Bone marrow (tissue), 2 donors: ENCODE data around the gene C22orf42.
"Not testable (repeated sequence)": the region's sequence is repeated elsewhere in the genome, so short reads cannot be mapped to it uniquely, and the experiment has no call there.

Source experiments
- DNase-seq, 2 donors: peaks; one replicate each; lab custom pipeline; 2025; lab: John Stamatoyannopoulos, UW

C22orf42 gene

DNA sequence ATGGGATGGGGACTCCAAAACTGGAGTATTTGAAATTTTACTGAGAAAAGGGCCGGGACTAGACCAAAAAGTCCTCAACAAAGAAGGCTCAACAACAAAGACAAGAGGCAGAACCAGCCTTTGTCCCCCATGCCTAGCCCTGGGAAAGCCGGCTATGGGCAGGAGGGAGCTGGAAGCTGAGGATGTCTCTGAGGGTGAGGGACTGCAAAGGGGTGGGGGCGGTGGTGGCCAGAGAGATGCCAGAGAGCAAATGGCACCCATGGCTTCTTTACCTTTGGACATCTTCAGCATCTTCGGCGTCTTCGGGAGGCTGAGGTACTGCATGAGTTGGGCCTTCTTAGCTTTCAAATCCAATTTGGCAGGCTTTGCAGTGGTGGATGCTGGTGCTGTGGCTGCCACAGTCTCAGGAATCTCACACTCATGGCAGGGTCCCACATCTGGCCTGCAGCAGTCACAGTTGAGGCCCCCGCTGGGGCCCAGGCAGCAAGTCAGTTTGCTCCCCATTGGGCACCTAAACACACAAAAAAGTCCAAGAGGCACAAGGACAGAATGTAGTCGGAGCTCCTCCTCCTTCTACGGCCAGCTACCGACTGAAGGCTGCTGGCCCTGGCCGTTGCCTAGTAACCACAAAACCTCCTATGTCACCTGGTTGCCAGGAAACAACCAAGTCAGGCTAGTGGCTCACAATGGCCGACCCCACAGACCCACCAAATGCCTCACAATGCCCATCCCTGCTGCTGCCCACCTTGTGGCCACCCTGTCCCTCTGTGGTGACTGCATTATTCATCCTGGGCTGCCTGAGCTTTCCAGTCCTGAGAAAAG lies at the start of gene C22orf42:
Gene C22orf42 (minus strand): TSS at position 592 of the 822 bp plus-strand sequence. CDS start 88 bp downstream, at position 504.
- no peak for DNase-seq

DNA sequence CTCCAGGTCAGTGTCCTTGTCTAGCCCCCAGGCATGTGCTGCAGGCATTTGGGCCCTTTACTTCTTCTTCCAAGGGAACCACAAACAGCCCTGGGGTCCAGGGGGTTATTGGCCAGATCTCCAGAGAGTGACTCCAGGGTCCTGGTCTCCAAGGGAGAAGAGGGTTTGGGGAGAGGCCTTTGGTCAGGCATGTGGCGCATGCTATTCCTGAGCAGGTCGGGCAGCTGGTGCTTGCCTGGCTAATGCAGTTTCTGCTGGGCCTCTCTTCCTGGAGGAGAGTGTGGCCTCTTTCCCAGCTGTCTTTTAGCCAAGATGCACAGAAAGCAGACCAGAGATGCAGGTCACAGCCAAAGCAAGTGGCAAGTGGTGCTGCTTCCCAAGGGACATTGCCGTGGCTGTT lies 49.6 kb upstream of the C22orf42 start:
- DNase-seq, result no peak

DNA sequence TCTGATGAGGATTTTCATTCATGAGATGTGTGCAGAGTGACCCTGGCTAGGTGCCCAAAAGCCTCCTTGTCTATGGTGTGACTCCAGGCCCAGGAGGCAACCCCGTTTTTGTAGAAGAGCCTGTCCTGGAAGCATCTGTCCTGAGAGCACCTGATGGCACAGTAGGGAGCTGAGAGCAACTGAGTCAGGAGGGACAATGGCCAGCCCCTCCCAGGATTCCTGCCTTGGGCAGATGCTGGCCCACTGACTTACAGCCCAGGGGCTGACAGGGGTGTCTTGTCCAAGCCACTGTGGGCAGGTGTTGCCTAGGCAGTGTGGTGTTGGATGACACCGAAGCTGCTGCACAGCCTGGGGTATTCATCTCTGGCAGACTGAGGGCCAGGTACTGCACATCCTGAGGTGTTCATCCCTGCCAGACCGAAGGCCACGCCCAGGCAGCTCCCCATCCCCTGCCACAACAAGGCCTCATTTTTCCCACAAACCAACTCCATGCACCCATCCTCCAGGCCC lies 48.9 kb upstream of the C22orf42 start:
- no peak for DNase-seq

DNA sequence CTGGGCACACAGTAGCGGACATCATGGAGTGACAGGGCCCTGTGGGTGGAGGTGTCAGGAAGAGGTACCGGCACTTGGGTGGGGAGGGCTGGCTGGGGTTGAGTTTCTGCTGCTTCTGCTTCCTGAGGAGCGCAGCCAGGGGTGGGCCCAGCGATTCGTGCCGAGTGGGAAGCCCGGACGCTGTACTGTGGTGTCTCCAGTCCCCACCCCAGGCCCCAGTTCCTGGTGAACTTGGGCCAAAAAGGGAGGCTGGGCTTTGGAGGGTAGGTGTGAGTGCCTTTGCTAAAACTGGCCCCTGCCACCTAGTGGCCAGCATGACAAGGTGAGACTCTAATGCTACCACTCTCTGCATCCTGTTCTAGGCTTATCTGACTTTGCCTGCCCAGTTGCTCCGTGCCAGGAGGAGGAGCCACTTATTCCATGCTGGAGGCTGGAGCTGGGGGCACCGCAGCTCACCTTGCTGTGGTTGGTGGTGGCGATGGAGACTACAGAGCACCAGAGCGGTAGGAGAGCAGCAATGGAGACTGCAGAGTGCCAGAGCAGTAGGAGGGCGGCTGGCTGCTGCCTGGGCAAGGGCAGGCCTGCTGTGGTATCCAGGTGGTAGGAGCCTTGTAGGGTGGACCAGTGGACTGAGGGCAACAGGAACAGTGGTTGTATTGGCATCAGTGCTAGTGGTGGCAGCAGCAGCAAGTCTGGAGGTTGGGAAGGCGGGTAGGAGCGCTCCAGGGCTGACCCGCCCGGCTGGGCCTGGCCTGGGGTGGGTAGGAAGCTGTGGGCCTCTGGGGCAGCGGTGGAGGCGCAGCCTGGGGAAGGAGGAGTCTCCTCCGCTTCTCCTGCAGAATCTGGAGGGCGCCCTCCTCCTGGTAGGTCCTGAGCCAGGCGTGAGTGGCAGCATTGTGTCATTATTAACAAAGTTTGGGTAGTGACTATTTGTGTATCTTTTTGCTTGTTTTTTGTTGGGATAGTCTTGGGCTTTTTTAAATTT lies 48.0 kb upstream of the C22orf42 start:
- DNase-seq, result no peak

- no peak for DNase-seq
Observed at GRCh38 chr22:32205974-32206773, 47.1 kb upstream of the C22orf42 start.

GRCh38 chr22:32204856-32205722 lies 46.0 kb upstream of the C22orf42 start, which contains the start of gene RFPL2:
Gene RFPL2 (minus strand): TSS chr22:32205073. CDS start chr22:32202451, 2,622 bp downstream.
- no peak for DNase-seq

GRCh38 chr22:32204040-32204855 lies 45.1 kb upstream of the C22orf42 start:
- DNase-seq, result no peak

GRCh38 chr22:32203181-32204039 lies 44.3 kb upstream of the C22orf42 start:
- DNase-seq, result peak in 1 of 2 donors; percentile 15

DNA sequence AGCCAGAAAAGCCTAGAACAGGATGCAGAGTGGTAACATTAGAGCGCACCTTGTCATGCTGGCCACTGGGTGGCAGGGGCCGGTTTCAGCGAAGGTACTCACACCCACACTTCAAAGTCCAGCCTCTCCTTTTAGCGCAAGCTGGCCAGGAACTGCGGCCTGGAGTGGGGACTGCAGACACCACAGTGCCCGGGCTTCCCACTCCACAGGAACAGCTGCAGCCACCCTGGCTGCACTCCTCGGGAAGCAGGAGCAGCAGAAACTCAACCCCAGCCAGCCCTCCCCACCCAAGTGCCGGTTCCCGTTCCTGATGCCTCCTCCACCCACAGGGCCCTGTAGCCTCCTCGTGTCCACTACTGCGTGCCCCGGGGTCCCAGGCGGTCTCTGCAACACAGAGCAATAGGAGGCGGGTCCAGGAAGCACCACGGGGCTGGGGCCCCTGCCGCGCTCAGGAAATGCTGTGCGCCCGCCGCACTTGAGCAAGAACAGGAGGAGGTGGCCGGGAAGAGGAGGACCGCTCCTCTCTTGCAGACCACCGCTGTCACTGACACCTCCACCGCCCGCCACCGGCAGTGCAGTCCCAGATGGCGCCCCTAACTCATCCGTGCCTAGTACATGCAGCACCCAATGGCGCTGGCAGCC lies 43.6 kb upstream of the C22orf42 start:
- DNase-seq, result peak in 1 of 2 donors; percentile 58

DNA sequence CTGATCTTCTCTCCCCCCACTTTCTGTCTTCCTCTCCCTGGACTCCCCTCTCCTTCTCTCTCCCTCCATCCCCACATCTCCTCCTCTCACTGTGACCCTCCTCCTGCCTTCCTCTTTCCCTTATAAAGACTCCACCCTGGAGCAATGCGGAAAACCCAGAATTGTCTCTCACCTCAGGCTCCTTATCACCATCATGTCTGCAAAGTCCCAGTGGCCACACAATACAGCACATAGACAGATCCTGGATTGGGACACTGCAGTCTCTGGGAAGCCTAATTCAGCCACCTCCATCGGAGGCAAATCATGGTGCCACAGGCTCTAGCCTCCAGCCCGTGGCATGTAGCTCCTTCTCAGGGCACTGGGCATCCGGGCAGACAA lies 43.0 kb upstream of the C22orf42 start:
- no peak for DNase-seq

GRCh38 chr22:32200752-32201151 lies 41.6 kb upstream of the C22orf42 start:
- DNase-seq, result no peak

GRCh38 chr22:32199961-32200360 lies 40.9 kb upstream of the C22orf42 start:
- no peak for DNase-seq

- DNase-seq, result no peak
Observed at GRCh38 chr22:32199341-32199740, 40.2 kb upstream of the C22orf42 start.

- not testable (repeated sequence) for DNase-seq
Observed at GRCh38 chr22:32197553-32198226, 38.6 kb upstream of the C22orf42 start.

GRCh38 chr22:32195900-32196299 lies 36.8 kb upstream of the C22orf42 start:
- DNase-seq, result not testable (repeated sequence)

GRCh38 chr22:32193346-32193745 lies 34.2 kb upstream of the C22orf42 start:
- DNase-seq, result not testable (repeated sequence)

- not testable (repeated sequence) for DNase-seq
Observed at GRCh38 chr22:32191021-32191420, 31.9 kb upstream of the C22orf42 start.

- DNase-seq, result no peak
Observed at GRCh38 chr22:32185821-32186220, 26.7 kb upstream of the C22orf42 start.
